B cell (primary cell): ENCODE data around the gene VPS33B.

Experiments used
- CTCF ChIP-seq: fragments of 200-600 bp; IDR thresholded peaks from one replicate; pipeline ENCODE4 v1.8.0; 2022; ENCODE audit warnings: antibody characterized with exemption, mild to moderate bottlenecking
- EZH2 ChIP-seq: IDR thresholded peaks from 2 replicates; pipeline ENCODE4 v1.6.1; 2012; ENCODE audit warnings: borderline replicate concordance, low read depth, mild to moderate bottlenecking, moderate library complexity, low read length; ENCODE audit not compliant: insufficient read depth, poor library complexity, severe bottlenecking

GRCh38 chr15:91065505-91065904 lies 43.1 kb upstream of the VPS33B start:
- TF ChIP-seq CTCF (no peak), EZH2 (no peak)
